Tibial artery (tissue), 4 donors: ENCODE measurements around the gene WNT5B.
A peak's percentile ranks its signal among the peaks of the same experiment; 100 is the strongest.

Experiments used
- DNase-seq, 2 donors: peaks; one replicate each; pipeline ENCODE4 v3.0.0-alpha.2; 2019
- H3K27ac ChIP-seq, 2 donors: fragments of 200-600 bp; sonication (generic) in 1 of 2; 1 replicate in 1 of 2; 2 replicates in 1 of 2; pipeline ENCODE4 v1.5.1; 2018 to 2019; ENCODE audit warnings: mild to moderate bottlenecking in 1 of 2
- H3K27me3 ChIP-seq, 2 donors: fragments of 200-600 bp; sonication (generic) in 1 of 2; one replicate each; pipeline versions ENCODE4 v1.5.1 to v1.6.0; 2016 to 2019
- H3K36me3 ChIP-seq, 3 donors: fragments of 200-600 bp; sonication (generic) in 2 of 3; one replicate each; pipeline ENCODE4 v1.5.1; 2016 to 2019; ENCODE audit warnings: mild to moderate bottlenecking in 2 of 3
- H3K4me1 ChIP-seq, 4 donors: fragments of 200-600 bp; sonication (generic) in 2 of 4; 1 replicate in 3 of 4; 2 replicates in 1 of 4; pipeline ENCODE4 v1.5.1; 2016 to 2019
- H3K4me3 ChIP-seq, 2 donors: fragments of 200-600 bp; sonication (generic) in 1 of 2; 1 replicate in 1 of 2; 2 replicates in 1 of 2; pipeline ENCODE4 v1.5.1; 2018 to 2019; ENCODE audit warnings: mild to moderate bottlenecking in 2 of 2
- H3K9me3 ChIP-seq, 3 donors: fragments of 200-600 bp; sonication (generic) in 1 of 3; one replicate each; pipeline ENCODE4 v1.5.1; 2016 to 2019
- intact Hi-C: fragments of 100-400 bp; cut with DNase I; formaldehyde crosslinking; loops from one replicate; pipeline ENCODE4 v1.15.0; 2023; ENCODE audit warnings: low total_unique reads
- TF ChIP-seq, protein P1 (sequence below), 2 experiments: fragments of 200-600 bp in 1 of 2; fragments of 450-650 bp in 1 of 2; IDR thresholded peaks; one replicate each; pipeline ENCODE4 v1.5.1; 2017 to 2019; ENCODE audit warnings: antibody characterized with exemption in 2 of 2, mild to moderate bottlenecking in 1 of 2, moderate library complexity in 1 of 2

Gene WNT5B

DNA sequence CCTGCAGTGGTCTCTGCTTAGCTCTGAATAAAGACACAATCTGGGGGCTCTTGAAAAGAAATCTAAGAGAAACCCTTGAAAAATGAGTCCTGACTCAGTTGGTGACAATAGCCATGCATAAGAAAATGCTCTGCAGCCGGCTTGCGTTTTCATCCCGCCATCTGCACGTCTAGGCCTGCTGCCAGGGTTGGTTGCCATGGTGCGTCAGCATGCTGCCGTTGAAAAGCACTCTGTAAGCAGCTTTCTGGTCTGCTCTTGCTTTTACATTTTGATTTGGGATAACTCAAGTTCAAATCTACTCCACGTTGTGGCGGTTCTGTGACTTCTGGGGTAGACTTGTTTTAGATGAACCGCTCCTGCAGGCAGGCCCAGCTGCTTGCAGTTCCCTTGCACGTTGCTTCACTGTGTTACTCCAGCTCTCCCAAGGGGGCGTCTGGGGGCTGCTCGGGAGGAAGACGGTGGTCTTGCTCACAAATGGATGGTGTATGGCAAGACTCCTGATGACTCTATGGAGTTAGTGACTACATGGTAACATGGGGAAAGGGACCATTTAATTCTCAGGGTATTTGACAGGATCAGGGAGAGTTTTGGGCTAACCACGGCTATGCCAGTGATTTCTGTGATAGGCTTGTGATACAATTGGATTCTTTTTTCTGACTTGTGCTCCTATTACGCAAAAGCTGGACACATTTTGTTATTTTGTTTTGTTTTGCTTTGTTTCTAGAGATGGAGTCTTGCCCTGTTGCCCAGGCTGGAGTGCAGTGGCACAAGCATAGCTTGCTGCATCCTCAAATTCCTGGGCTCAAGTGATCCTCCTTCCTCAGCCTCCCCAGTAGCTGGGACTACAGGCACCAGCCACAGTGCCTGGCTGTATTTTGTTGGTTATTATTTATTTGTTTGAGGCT lies 15.8 kb downstream of the WNT5B start:
- H3K4me1 ChIP-seq: peaks cover 0 to 14% (median 9%) of the 10 kb centered on the region in 4 donors
- no peaks in the 10 kb centered on the region for H3K27me3 ChIP-seq
- TF ChIP-seq, protein P1, sequence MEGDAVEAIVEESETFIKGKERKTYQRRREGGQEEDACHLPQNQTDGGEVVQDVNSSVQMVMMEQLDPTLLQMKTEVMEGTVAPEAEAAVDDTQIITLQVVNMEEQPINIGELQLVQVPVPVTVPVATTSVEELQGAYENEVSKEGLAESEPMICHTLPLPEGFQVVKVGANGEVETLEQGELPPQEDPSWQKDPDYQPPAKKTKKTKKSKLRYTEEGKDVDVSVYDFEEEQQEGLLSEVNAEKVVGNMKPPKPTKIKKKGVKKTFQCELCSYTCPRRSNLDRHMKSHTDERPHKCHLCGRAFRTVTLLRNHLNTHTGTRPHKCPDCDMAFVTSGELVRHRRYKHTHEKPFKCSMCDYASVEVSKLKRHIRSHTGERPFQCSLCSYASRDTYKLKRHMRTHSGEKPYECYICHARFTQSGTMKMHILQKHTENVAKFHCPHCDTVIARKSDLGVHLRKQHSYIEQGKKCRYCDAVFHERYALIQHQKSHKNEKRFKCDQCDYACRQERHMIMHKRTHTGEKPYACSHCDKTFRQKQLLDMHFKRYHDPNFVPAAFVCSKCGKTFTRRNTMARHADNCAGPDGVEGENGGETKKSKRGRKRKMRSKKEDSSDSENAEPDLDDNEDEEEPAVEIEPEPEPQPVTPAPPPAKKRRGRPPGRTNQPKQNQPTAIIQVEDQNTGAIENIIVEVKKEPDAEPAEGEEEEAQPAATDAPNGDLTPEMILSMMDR (IDR thresholded peaks at IDR 0.05): no peak
- no peak overlapping the region for H3K4me3 ChIP-seq
- peak; percentile 79 to 87 for DNase-seq
- peaks cover 0 to 6% (median 0%) of the 10 kb centered on the region in 3 donors for H3K36me3 ChIP-seq
- no peak overlapping the region for H3K27ac ChIP-seq
- H3K9me3 ChIP-seq: no peaks in the 10 kb centered on the region
- intact Hi-C loops: loop anchor here (10.0 kb wide), 1 partner anchor 300 kb away; no protein-coding TSS in a partner anchor

DNA sequence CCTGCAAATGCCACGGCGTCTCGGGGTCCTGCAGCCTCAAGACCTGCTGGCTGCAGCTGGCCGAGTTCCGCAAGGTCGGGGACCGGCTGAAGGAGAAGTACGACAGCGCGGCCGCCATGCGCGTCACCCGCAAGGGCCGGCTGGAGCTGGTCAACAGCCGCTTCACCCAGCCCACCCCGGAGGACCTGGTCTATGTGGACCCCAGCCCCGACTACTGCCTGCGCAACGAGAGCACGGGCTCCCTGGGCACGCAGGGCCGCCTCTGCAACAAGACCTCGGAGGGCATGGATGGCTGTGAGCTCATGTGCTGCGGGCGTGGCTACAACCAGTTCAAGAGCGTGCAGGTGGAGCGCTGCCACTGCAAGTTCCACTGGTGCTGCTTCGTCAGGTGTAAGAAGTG lies 16.8 kb downstream of the WNT5B start:
- no peak for DNase-seq
- TF ChIP-seq, protein P1 (IDR thresholded peaks at IDR 0.05): no peak
- H3K4me3 ChIP-seq: no peak overlapping the region
- H3K4me1 ChIP-seq: peaks cover 0 to 24% (median 15%) of the 10 kb centered on the region in 4 donors
- no peaks in the 10 kb centered on the region for H3K9me3 ChIP-seq
- H3K36me3 ChIP-seq: peaks cover 0 to 6% (median 0%) of the 10 kb centered on the region in 3 donors
- no peaks in the 10 kb centered on the region for H3K27me3 ChIP-seq
- intact Hi-C loops: loop anchor here (10.0 kb wide), 1 partner anchor 299 kb away; no protein-coding TSS in a partner anchor
- no peak overlapping the region for H3K27ac ChIP-seq

DNA sequence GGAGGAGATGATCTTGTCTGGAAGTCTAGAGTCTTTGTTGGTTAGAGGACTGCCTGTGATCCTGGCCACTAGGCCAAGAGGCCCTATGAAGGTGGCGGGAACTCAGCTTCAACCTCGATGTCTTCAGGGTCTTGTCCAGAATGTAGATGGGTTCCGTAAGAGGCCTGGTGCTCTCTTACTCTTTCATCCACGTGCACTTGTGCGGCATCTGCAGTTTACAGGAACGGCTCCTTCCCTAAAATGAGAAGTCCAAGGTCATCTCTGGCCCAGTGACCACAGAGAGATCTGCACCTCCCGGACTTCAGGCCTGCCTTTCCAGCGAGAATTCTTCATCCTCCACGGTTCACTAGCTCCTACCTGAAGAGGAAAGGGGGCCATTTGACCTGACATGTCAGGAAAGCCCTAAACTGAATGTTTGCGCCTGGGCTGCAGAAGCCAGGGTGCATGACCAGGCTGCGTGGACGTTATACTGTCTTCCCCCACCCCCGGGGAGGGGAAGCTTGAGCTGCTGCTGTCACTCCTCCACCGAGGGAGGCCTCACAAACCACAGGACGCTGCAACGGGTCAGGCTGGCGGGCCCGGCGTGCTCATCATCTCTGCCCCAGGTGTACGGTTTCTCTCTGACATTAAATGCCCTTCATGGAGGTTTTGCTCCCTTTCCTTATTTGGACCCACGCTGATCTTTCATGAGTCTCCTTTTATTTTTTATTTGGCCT lies 17.7 kb downstream of the WNT5B start:
- Histone ChIP-seq H3K4me1 (peaks cover 0 to 31% (median 18%) of the 10 kb centered on the region in 4 donors), H3K4me3 (no peak overlapping the region), H3K9me3 (no peaks in the 10 kb centered on the region), H3K27me3 (no peaks in the 10 kb centered on the region), H3K27ac (no peak overlapping the region), H3K36me3 (peaks cover 0 to 6% (median 0%) of the 10 kb centered on the region in 3 donors)
- intact Hi-C loops: loop anchor here (10.0 kb wide), 1 partner anchor 298 kb away; no protein-coding TSS in a partner anchor
- TF ChIP-seq, protein P1 (IDR thresholded peaks at IDR 0.05): no peak
- DNase-seq: no peak

DNA sequence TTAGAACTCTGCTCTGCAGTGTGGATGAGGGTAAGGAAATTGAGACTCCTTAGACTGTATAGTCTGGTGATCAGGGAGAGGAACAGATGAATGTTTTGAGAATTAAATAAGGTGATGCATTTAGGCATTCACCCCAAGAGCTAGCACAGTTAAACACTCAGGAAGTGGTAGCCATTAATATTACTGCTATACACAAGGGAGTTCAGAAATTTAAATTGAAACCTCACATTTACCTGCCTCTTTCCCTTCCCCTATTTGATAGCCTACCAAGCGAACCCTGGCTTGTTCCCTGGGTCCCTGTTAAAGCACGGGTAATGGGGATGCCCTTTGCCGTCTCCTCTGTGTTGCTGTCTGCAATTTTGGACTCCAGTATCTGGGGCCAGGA lies 18.2 kb downstream of the WNT5B start:
- DNase-seq: no peak
- intact Hi-C loops: loop anchor here (10.0 kb wide), 1 partner anchor 298 kb away; no protein-coding TSS in a partner anchor
- peaks cover 0 to 31% (median 18%) of the 10 kb centered on the region in 4 donors for H3K4me1 ChIP-seq
- H3K27ac ChIP-seq: no peak overlapping the region
- no peaks in the 10 kb centered on the region for H3K9me3 ChIP-seq
- TF ChIP-seq, protein P1 (IDR thresholded peaks at IDR 0.05): no peak
- H3K27me3 ChIP-seq: no peaks in the 10 kb centered on the region
- H3K4me3 ChIP-seq: no peak overlapping the region
- H3K36me3 ChIP-seq: peaks cover 0 to 6% (median 0%) of the 10 kb centered on the region in 3 donors

DNA sequence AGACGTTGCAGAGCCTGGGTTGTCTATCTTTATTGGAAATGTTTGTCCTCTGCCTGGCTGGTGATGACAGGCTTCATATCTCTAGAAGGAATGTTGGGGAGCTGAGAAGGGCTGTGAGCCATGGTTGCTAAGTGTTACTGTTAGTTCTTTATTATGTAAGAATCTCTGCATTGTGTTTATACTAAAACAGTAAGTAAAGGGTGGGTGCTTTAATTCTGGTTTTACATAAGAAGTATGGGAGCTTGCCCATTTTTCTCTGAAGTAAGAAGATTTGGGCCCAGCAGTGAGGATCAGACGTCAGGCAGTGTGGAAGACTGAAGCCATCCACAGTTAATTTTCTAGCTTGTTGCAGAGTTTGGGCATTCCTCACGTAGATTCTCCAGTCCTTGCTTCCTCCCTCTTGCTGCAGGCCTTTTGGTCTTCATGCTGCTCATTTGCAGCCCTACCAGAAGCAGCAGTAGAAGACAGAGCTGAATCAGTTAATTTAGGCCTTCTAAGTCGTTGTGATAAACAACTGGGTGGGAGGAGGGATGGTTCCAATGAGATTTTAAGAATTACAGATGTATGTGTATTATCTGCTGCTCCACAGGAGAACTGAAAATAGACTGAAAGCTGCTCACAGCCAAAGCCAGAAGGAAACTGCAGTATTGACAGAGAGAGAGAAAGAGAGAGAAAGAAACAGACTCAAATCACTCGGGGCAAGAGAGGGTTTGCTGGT lies 21.4 kb downstream of the WNT5B start:
- H3K4me3 ChIP-seq: no peak overlapping the region
- H3K27me3 ChIP-seq: no peaks in the 10 kb centered on the region
- intact Hi-C loops: loop anchor here (5.0 kb wide), 1 partner anchor 42 kb away; the partner anchor contains the start of gene ADIPOR2
- H3K36me3 ChIP-seq: peaks cover 0 to 6% (median 0%) of the 10 kb centered on the region in 3 donors
- peak overlapping the region; percentile 43 to 59 for H3K27ac ChIP-seq
- TF ChIP-seq, protein P1 (IDR thresholded peaks at IDR 0.05): no peak
- DNase-seq: no peak
- H3K9me3 ChIP-seq: no peaks in the 10 kb centered on the region
- H3K4me1 ChIP-seq: peaks cover 0 to 23% (median 10%) of the 10 kb centered on the region in 4 donors
